Heart left ventricle (tissue), 13 donors: ENCODE results near the gene CTAGE9.

Experiments used
- CTCF ChIP-seq, 12 donors: fragments of 200-600 bp; sonication (generic) in 4 of 12; IDR thresholded peaks; one replicate each; pipeline versions ENCODE4 v1.5.0 to v1.8.0; 2018 to 2022; ENCODE audit warnings: antibody characterized with exemption in 12 of 12, mild to moderate bottlenecking in 5 of 12
- POLR2A ChIP-seq, 2 donors: fragments of 450-650 bp; IDR thresholded peaks; one replicate each; pipeline ENCODE4 v1.6.1; 2017; ENCODE audit warnings: antibody characterized with exemption in 2 of 2, mild to moderate bottlenecking in 2 of 2, moderate library complexity in 2 of 2
- donor health status: ischemic (EF 13 %, LVEDD 7.1; RV severe dilation, severe dysfunction).
- donor health status: DM: no; HTN: yes; CAD: no.
- donor health status: DM: no; HTN: no; CAD: no.
- donor health status: ischemic (EF 25% LVEDD 6.9; RV normal size, moderate dysfunction).
- donor health status: ischemic (EF 25% LVEDD 5.7; RV mildly dilated, moderate dysfunction).
- donor health status: ischemic (EF 35%, LVEDD 5.7; RV mildly dilated, moderate dysfunction).
- donor health status: nonischemic (EF 11% LVEDD 7.7; RV severe dilation, severe dysfunction).
- donor health status: DM: yes; HTN: yes; CAD: no.
- donor health status: PGD.
- donor health status: ischemic (EF 29% LVEDD 5.4; RV normal size, mild dysfunction).
- donor health status: nonischemic (EF 23%, LVEDD 6.1; RV moderate dilation, normal function).

- TF ChIP-seq CTCF (IDR thresholded peaks at IDR 0.05) (no peak), POLR2A (IDR thresholded peaks at IDR 0.05) (no peak)
Measured at GRCh38 chr6:131663578-131664165, 47.1 kb downstream of the CTAGE9 start.
